Activated CD4-positive, alpha-beta T cell treated with anti-CD3 and anti-CD28 coated beads for 36 hours (primary cell): Measurements from ENCODE around the gene POU3F3. TPM values are rescaled to one million over a fixed set of nuclear protein-coding genes. Genes with fewer than 3 reads are reported as not detected.

Source experiments
- ATAC-seq: fragments of 200-7000 bp; cut with Tn5 transposase; one replicate; pipeline ENCODE4 v1.10.0; 2021; ENCODE audit warnings: mild to moderate bottlenecking, moderate library complexity
- CTCF ChIA-PET: fragments of 350-600 bp; sonication (Branson Sonifier 250); formaldehyde crosslinking; loops from one replicate; lab custom pipeline; 2021; ENCODE audit warnings: antibody characterized with exemption; lab: Charles Lee
- POLR2A ChIA-PET: fragments of 350-600 bp; sonication (Branson Sonifier 250); formaldehyde crosslinking; loops from one replicate; lab custom pipeline; 2021; ENCODE audit warnings: antibody characterized with exemption, inconsistent platforms; lab: Charles Lee
- DNase-seq: peaks from one replicate; pipeline ENCODE4 v3.0.0-alpha.2; 2020
- H3K27ac Mint-ChIP-seq: one replicate; pipeline ENCODE4 v1.8.0; 2021; ENCODE audit warnings: mixed read lengths
- H3K27me3 Mint-ChIP-seq: one replicate; pipeline ENCODE4 v1.8.0; 2021; ENCODE audit warnings: mixed read lengths
- H3K36me3 Mint-ChIP-seq: one replicate; pipeline ENCODE4 v1.8.0; 2021; ENCODE audit warnings: low read depth, mixed read lengths
- H3K4me1 Mint-ChIP-seq: one replicate; pipeline ENCODE4 v1.8.0; 2021; ENCODE audit warnings: mixed read lengths
- H3K4me3 Mint-ChIP-seq: one replicate; pipeline ENCODE4 v1.8.0; 2021; ENCODE audit warnings: mild to moderate bottlenecking, moderate library complexity, mixed read lengths
- H3K9me3 Mint-ChIP-seq: one replicate; pipeline ENCODE4 v1.8.0; 2021; ENCODE audit warnings: low read depth, mixed read lengths
- intact Hi-C, 2 experiments: fragments of 100-400 bp; cut with DNase I in 1 of 2; cut with micrococcal nuclease in 1 of 2; formaldehyde crosslinking; loops; one replicate each; pipeline versions ENCODE4 v1.14.2 to v1.15.1; 2022 to 2024; cut with DNase I, micrococcal nuclease
- total RNA-seq, 2 experiments: library from RNA; stranded (reverse); gene quantifications; one replicate each; pipeline ENCODE4 v1.2.3, GENCODE V29; 2021

The POU3F3 gene
- total RNA-seq, 2 experiments from 2014 or later: not detected

DNA sequence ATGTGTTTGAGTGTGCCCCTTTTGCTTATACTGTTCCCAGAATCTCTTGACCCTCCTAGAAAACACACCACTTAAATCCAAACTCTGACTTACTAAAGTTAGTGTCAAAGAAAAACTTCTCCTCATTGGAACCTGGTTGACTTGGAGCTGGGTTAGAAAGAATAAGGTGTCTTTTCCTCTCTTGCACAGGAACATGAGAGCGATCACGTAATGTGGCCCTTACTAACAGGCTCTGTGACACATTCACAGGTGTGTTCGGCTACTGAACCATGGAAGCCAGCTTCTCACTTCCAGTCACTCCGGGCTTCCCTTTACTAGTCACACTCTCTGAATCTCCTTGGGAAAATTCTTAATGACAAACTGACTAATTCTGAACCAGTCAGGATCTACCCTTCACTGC, 5.4 kb upstream of the POU3F3 start:
- no peak overlapping the region for H3K4me3 Mint-ChIP-seq
- no peaks in the 10 kb centered on the region for H3K36me3 Mint-ChIP-seq
- CTCF ChIA-PET: interaction anchor here (0.8 to 2.3 kb wide), 7 partner anchors 10 to 1687 kb away, joined by 3 to 22 read pairs (median 6); no protein-coding TSS in a partner anchor
- no peak overlapping the region for H3K27ac Mint-ChIP-seq
- no peaks in the 10 kb centered on the region for H3K9me3 Mint-ChIP-seq
- H3K4me1 Mint-ChIP-seq: peaks cover 25% of the 10 kb centered on the region
- intact Hi-C loops: loop anchor here (2.0 to 5.0 kb wide), 2 partner anchors 24 to 389 kb away; no protein-coding TSS in a partner anchor
- H3K27me3 Mint-ChIP-seq: peaks cover 81% of the 10 kb centered on the region
- POLR2A ChIA-PET: no interaction called here
- DNase-seq: no peak
- ATAC-seq: no peak

DNA sequence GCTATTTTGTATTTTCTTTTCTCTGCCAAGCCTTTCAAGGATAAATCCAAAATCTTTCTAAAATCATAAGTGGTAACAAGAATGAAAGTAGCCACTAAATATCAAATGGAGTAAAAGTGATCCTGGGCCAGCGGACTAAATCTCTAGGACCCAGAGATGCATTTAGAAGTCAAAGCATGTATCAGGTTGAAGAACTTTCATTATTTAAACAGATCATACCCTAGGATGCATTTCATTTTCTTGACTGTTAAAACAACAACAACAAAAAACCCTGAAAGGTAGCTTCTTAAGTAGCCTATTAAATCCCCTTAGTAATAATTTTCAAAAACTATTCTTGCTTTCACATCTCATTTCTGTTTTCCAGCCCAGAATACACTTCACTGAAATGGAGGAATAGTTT, 4.8 kb upstream of the POU3F3 start:
- H3K27ac Mint-ChIP-seq: no peak overlapping the region
- peaks cover 27% of the 10 kb centered on the region for H3K4me1 Mint-ChIP-seq
- H3K27me3 Mint-ChIP-seq: peaks cover 80% of the 10 kb centered on the region
- CTCF ChIA-PET: interaction anchor here (0.7 to 2.3 kb wide), 14 partner anchors 8 to 1688 kb away, joined by 3 to 22 read pairs (median 6); no protein-coding TSS in a partner anchor
- no peaks in the 10 kb centered on the region for H3K9me3 Mint-ChIP-seq
- intact Hi-C loops: loop anchor here (2.0 to 5.0 kb wide), 2 partner anchors 24 to 388 kb away; no protein-coding TSS in a partner anchor
- POLR2A ChIA-PET: interaction anchor here (0.6 kb wide), 1 partner anchor 135 kb away, joined by 3 read pairs; no protein-coding TSS in a partner anchor
- H3K36me3 Mint-ChIP-seq: no peaks in the 10 kb centered on the region
- ATAC-seq: no peak
- DNase-seq: no peak
- no peak overlapping the region for H3K4me3 Mint-ChIP-seq

DNA sequence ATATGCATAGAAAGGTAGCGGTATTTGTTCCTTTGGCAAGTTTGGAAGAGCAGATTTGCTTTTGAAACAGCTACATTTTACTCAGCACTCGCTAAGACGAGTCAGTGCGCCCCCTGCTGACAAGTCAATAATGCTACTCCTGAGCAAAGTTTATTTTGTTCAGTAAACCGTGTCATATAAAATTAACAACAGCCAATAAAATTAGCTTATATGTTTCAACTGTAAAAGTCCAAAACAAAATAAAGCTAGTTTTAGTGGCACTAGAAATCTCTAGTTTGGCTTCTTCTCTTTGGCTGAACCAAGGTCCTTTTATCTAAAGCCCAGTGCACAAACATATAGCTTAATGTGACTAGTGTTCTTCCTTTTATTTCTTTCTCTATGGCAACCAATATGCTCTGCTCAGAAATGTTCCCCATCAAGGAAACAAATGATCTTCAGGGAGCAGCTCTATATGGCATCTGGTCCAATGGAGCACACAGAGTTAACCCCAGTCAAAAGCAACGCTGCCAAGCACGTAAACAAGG, 4.2 kb upstream of the POU3F3 start:
- CTCF ChIA-PET: interaction anchor here (0.6 to 2.3 kb wide), 23 partner anchors 9 to 1688 kb away, joined by 3 to 22 read pairs (median 4); no protein-coding TSS in a partner anchor
- intact Hi-C loops: loop anchor here (2.0 to 10.0 kb wide), 4 partner anchors 23 to 415 kb away; no protein-coding TSS in a partner anchor
- peak; percentile 34 for ATAC-seq

DNA sequence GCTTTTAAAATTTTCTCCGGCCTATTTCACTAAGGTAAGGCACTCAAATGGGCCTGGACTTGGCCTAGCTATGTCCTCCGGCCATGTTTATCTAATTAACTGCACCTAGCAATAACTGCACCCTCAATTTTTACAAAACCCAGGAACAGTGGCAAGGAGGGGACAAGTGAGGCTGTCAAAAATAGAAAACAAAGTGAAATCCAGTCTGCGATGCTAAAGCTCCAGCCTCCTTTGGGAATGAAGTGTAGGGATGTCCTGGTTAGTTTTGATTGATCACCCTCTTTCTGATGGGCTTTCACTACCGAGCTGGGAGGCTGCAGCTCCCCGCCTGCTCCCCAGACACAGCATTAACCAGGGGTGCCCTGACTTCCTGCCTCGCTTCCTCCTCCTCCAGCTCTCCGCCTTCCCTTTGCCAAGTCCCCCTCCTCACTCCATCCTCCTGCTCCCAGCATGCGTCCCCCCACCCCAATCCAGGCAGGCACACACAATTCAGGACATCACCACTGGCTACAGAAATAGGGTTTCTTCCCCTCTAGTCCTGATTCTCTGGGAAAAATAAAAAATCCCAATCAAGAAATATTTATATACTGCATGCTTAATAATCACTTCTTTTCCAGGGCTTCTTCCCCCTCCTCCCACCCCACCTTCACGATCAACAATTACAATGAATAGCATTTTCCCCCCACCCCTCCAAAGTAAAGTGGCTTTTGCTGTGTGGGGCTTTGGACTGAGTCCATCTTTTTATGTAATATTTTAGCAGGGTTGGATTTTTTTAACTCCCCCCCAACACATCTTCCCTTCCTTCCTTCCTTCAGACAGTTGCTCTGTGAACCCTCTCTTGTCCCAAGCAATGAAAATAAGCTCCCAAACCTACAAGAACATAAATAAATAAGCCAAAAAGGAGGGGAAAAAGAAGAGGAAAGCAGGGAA, 3.3 kb upstream of the POU3F3 start:
- intact Hi-C loops: loop anchor here (10.0 kb wide), 2 partner anchors 406 to 416 kb away; no protein-coding TSS in a partner anchor
- Mint-ChIP-seq H3K4me3 (no peak overlapping the region), H3K36me3 (no peaks in the 10 kb centered on the region), H3K27ac (no peak overlapping the region), H3K9me3 (no peaks in the 10 kb centered on the region), H3K4me1 (peaks cover 26% of the 10 kb centered on the region), H3K27me3 (peaks cover 78% of the 10 kb centered on the region)
- DNase-seq (no peak), ATAC-seq (no peak)
- ChIA-PET POLR2A (interaction anchor here (0.7 kb wide), 1 partner anchor 171 kb away, joined by 3 read pairs; no protein-coding TSS in a partner anchor), CTCF (interaction anchor here (0.6 to 2.3 kb wide), 22 partner anchors 8 to 1689 kb away, joined by 3 to 22 read pairs (median 4); no protein-coding TSS in a partner anchor)

More for the DNA sequence above, 4.2 kb upstream of the POU3F3 start:
- DNase-seq: peak; percentile 88
- H3K4me3 Mint-ChIP-seq: no peak overlapping the region
- no peaks in the 10 kb centered on the region for H3K36me3 Mint-ChIP-seq
- peaks cover 30% of the 10 kb centered on the region for H3K4me1 Mint-ChIP-seq
- H3K9me3 Mint-ChIP-seq: no peaks in the 10 kb centered on the region
- no peak overlapping the region for H3K27ac Mint-ChIP-seq
- POLR2A ChIA-PET: interaction anchor here (0.6 kb wide), 1 partner anchor 136 kb away, joined by 3 read pairs; no protein-coding TSS in a partner anchor
- H3K27me3 Mint-ChIP-seq: peaks cover 83% of the 10 kb centered on the region

DNA sequence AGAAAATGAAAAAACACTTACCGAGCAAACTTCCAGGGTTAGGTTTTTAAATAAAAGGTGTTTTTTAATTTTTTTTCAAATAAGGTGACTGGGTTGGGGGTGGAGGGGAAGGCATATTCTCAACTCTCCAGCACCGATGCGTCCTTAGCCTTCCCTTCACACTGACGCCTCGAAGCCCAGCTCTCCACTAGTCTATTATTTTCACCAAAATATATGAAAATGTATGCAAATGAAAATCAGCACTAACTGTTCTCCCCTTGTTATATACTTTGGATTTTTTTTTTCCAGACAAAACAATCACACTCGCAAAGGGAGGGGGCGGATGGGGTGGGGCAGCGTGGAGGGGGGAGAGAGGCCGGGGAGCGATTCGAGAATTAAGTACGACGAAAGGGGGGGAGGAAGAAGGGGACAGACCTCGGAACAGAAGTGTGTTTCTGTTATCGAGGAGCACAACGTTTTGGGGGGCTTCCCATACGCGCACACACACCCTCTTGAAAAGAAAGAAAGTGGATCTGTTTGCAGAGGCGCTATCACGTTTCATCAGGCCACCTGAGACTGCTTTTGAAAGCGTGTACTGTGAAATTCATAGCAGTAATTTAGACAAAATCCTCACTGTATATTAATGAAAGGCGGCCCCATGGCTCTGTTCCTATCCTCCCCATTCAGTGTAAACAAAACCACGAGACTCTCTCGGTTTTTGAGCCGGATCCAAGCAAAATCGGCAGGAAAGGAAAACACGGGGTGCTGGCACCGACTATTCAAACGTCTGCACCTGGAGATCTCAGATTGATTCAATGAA, 2.4 kb upstream of the POU3F3 start:
- DNase-seq (no peak), ATAC-seq (no peak)
- Mint-ChIP-seq H3K4me3 (peak overlapping the region; percentile 73), H3K27me3 (peaks cover 71% of the 10 kb centered on the region), H3K36me3 (no peaks in the 10 kb centered on the region), H3K9me3 (no peaks in the 10 kb centered on the region), H3K4me1 (peaks cover 28% of the 10 kb centered on the region), H3K27ac (no peak overlapping the region)
- POLR2A ChIA-PET: interaction anchor here (0.7 kb wide), 1 partner anchor 170 kb away, joined by 3 read pairs; no protein-coding TSS in a partner anchor
- CTCF ChIA-PET: interaction anchor here (0.6 kb wide), 3 partner anchors 32 to 1057 kb away, joined by 3 to 4 read pairs (median 3); no protein-coding TSS in a partner anchor
- intact Hi-C loops: loop anchor here (2.0 to 10.0 kb wide), 3 partner anchors 15 to 417 kb away; no protein-coding TSS in a partner anchor

DNA sequence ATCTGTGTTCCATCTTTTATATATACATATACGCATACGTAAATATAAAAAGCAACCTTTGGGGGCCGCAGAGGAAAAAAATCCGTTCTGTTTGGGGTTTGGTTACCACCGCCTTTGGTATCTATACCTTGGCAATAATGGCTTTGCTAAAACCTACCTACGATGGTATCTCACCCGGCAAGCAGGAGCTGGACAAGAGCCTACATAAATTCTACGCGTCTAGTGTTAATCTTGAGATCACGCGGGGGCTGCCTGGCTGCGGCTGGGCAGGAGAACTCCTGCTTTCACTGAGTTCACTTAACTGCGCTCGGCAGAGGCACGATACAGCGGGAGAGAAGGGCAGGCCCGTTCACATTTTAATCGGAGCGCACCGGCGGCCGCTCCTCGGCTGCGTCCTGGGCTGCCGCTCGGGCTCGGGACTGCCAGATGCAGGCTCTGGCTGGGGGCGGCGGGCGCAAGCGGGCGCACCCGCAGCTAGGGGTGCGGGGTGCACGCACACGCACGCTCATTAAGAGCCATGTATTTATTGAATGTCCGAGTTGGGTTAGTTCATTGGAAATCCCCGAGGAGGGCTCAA, 1.7 kb upstream of the POU3F3 start:
- ATAC-seq (no peak), DNase-seq (peak; percentile 39)
- H3K4me3 Mint-ChIP-seq: peak overlapping the region; percentile 73
- peaks cover 31% of the 10 kb centered on the region for H3K4me1 Mint-ChIP-seq
- peaks cover 69% of the 10 kb centered on the region for H3K27me3 Mint-ChIP-seq
- intact Hi-C loops: loop anchor here (2.0 to 10.0 kb wide), 3 partner anchors 15 to 417 kb away; no protein-coding TSS in a partner anchor
- no peaks in the 10 kb centered on the region for H3K9me3 Mint-ChIP-seq
- CTCF ChIA-PET: interaction anchor here (0.5 kb wide), 1 partner anchor 16 kb away, joined by 3 read pairs; no protein-coding TSS in a partner anchor
- no peaks in the 10 kb centered on the region for H3K36me3 Mint-ChIP-seq
- POLR2A ChIA-PET: no interaction called here
- no peak overlapping the region for H3K27ac Mint-ChIP-seq

DNA sequence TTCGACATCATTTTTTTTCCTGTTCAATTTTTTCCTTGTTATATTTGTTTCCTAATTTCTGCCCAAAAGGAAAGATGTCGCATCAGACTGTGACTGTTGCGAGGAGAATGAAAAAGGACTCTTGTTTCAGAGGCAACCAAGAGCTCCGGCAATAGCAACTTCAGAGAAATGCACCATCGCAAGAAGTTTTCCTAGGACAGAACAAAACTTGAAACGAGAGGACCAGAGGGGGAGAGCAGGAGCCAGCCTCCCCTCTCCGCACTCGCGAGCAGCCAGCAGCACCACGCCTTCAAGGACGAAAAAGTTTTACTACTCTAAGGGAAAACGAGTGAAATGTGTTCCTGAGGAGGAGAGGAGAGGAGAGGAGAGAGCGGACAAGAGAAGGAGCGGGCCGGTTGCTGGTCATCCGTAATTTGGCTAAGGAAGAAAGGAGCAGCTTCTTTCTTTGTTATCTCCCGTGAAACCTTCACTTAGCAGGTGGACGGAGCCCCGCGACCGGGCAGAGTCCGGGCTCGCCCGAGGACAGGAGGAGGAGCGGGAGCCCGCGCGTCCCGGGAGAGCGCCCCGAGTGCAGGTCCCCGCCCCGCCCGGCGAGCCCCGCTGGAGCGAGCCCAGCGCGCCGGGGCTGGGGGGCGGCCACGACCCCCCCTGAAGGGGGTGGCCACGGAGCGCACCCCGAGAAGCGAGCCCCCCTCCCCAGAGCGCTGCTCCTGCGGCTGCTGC, 744 bp downstream of the POU3F3 start:
- H3K36me3 Mint-ChIP-seq: no peaks in the 10 kb centered on the region
- H3K27ac Mint-ChIP-seq: no peak overlapping the region
- peaks cover 34% of the 10 kb centered on the region for H3K4me1 Mint-ChIP-seq
- no peaks in the 10 kb centered on the region for H3K9me3 Mint-ChIP-seq
- intact Hi-C loops: loop anchor here (1.0 to 10.0 kb wide), 4 partner anchors 18 to 420 kb away; no protein-coding TSS in a partner anchor
- ChIA-PET POLR2A (no interaction called here), CTCF (interaction anchor here (0.6 kb wide), 1 partner anchor 547 kb away, joined by 3 read pairs; no protein-coding TSS in a partner anchor)
- peaks cover 70% of the 10 kb centered on the region for H3K27me3 Mint-ChIP-seq
- ATAC-seq: no peak
- H3K4me3 Mint-ChIP-seq: peak overlapping the region; percentile 73
- no peak for DNase-seq

DNA sequence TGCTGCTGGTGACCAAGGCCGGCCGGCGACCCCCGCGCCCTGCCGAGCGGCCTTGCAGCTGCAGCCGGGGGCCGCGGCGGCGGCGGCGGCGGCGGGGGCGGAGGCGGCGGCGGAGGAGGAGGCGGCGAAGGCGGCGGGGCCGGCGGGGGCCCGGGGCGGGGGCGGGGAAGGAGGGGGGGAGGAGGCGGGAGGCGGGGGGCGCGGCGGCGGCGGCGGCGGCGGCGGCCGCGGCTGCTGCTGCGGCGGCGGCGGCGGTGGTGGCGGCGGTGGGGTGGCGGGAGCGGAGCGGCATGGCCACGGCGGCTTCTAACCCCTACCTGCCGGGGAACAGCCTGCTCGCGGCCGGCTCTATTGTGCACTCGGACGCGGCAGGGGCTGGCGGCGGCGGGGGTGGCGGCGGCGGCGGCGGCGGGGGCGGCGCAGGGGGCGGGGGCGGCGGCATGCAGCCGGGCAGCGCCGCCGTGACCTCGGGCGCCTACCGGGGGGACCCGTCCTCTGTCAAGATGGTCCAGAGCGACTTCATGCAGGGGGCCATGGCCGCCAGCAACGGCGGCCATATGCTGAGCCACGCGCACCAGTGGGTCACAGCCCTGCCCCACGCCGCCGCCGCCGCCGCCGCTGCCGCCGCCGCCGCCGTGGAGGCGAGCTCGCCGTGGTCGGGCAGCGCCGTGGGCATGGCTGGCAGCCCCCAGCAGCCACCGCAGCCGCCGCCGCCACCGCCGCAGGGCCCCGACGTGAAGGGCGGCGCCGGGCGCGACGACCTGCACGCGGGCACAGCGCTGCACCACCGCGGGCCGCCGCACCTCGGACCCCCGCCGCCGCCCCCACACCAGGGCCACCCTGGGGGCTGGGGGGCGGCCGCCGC, 1.5 kb downstream of the POU3F3 start:
- intact Hi-C loops: loop anchor here (2.0 to 10.0 kb wide), 3 partner anchors 181 to 421 kb away; no protein-coding TSS in a partner anchor
- ChIA-PET CTCF (no interaction called here), POLR2A (no interaction called here)
- no peak overlapping the region for H3K4me3 Mint-ChIP-seq
- DNase-seq: no peak
- no peaks in the 10 kb centered on the region for H3K36me3 Mint-ChIP-seq
- H3K27ac Mint-ChIP-seq: no peak overlapping the region
- peaks cover 70% of the 10 kb centered on the region for H3K27me3 Mint-ChIP-seq
- no peaks in the 10 kb centered on the region for H3K9me3 Mint-ChIP-seq
- H3K4me1 Mint-ChIP-seq: peaks cover 34% of the 10 kb centered on the region
- no peak for ATAC-seq
